ENCODE results near the gene COX18.

- no peak for TF ChIP-seq YY1 (IDR thresholded peaks at IDR 0.05; ENCODE audit: insufficient read depth, insufficient read length)
- no peak for TF ChIP-seq ZNF274 (IDR thresholded peaks at IDR 0.05; ENCODE audit: low read depth, low read length)
- TF ChIP-seq SUZ12 (IDR thresholded peaks at IDR 0.05; ENCODE audit: extremely low read depth, insufficient read depth, insufficient read length) = no peak
Measured at GRCh38 chr4:73099143-73099542, 29.6 kb upstream of the COX18 start.
